ENCODE data around the gene CLN6. TPM values are rescaled to one million over a fixed set of nuclear protein-coding genes. Genes with fewer than 3 reads are reported as not detected.

The CLN6 gene
- total and polyA plus RNA-seq, 8 donors, result 6.4 to 151 (median 17.3) TPM

DNA sequence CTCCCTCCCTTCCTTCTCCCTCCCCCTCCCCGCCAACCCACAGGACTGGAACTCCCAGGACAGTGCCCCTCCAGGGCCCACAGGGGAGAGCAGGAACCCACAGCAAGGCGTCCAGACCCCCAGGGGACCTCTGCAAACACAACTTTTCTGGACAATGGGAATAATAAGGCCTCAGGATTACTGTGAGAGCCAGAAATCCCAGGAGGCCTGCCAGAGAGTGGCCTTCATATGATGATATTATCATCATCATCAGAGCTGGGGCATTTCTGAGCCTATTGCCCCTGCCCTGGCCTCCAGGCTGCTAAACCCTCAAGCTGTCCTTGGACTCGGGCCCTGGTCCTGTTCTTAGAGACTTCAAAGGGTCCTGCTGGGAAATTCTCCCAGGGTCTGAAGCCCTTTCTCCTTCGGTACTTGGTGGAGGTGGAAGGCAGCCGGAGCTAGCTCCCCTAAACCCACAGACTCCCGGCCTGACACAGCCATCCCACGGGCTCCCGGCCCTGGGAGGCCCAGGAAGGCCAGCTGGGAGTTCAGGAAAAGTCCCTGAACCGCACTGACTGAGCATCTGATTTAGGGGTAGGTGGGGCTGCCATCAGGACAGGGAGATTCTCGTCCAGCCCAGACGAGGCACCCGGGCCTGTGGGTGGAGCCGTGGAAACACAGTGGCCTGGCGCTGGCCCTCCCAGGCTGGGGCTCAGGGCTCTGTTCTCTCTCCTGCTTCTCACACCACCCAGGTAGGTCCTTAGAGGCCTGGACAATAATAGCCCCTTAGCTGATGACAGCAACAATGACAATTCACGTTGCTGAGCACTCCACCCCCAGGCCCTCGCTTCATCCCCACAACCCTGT, 29.3 kb downstream of the CLN6 start:
- H3K27ac ChIP-seq, result peak overlapping the region in 1 of 5 donors; percentile 25
- intact Hi-C loops (cut with DNase I; ENCODE audit: low total_unique reads), result no loop called here
- peaks cover 0 to 22% (median 4%) of the 10 kb centered on the region in 4 donors for H3K36me3 ChIP-seq
- peak in 1 of 2 donors; percentile 24 for DNase-seq
- no peak overlapping the region for H3K4me3 ChIP-seq
- H3K27me3 ChIP-seq, result no peaks in the 10 kb centered on the region
- WGBS, 5 donors, result 52 to 70% (median 61%) methylated on average over 10 to 16 of the region's 16 CpGs
- TF ChIP-seq EP300 (IDR thresholded peaks at IDR 0.05) (no peak), POLR2A (IDR thresholded peaks at IDR 0.05) (no peak), POLR2AphosphoS5 (IDR thresholded peaks at IDR 0.05) (no peak)
- TF ChIP-seq, protein P1, sequence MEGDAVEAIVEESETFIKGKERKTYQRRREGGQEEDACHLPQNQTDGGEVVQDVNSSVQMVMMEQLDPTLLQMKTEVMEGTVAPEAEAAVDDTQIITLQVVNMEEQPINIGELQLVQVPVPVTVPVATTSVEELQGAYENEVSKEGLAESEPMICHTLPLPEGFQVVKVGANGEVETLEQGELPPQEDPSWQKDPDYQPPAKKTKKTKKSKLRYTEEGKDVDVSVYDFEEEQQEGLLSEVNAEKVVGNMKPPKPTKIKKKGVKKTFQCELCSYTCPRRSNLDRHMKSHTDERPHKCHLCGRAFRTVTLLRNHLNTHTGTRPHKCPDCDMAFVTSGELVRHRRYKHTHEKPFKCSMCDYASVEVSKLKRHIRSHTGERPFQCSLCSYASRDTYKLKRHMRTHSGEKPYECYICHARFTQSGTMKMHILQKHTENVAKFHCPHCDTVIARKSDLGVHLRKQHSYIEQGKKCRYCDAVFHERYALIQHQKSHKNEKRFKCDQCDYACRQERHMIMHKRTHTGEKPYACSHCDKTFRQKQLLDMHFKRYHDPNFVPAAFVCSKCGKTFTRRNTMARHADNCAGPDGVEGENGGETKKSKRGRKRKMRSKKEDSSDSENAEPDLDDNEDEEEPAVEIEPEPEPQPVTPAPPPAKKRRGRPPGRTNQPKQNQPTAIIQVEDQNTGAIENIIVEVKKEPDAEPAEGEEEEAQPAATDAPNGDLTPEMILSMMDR (IDR thresholded peaks at IDR 0.05), result no peak
- H3K9me3 ChIP-seq, result no peaks in the 10 kb centered on the region
- peaks cover 20 to 46% (median 35%) of the 10 kb centered on the region in 4 donors for H3K4me1 ChIP-seq

GRCh38 chr15:68199340-68199739, 30.2 kb downstream of the CLN6 start:
- Histone ChIP-seq H3K9me3 (no peaks in the 10 kb centered on the region), H3K4me3 (no peak overlapping the region), H3K36me3 (peaks cover 0 to 23% (median 4%) of the 10 kb centered on the region in 4 donors), H3K27ac (no peak overlapping the region), H3K27me3 (no peaks in the 10 kb centered on the region), H3K4me1 (peaks cover 11 to 37% (median 26%) of the 10 kb centered on the region in 4 donors)
- 44 to 61% (median 49%) methylated on average over 11 of the region's 11 CpGs for WGBS, 5 donors
- DNase-seq, result no peak
- intact Hi-C loops (cut with DNase I; ENCODE audit: low total_unique reads), result no loop called here
- TF ChIP-seq EP300 (IDR thresholded peaks at IDR 0.05), result no peak
- TF ChIP-seq, protein P1 (IDR thresholded peaks at IDR 0.05), result no peak
- no peak for TF ChIP-seq POLR2AphosphoS5 (IDR thresholded peaks at IDR 0.05)
- TF ChIP-seq POLR2A (IDR thresholded peaks at IDR 0.05), result no peak

DNA sequence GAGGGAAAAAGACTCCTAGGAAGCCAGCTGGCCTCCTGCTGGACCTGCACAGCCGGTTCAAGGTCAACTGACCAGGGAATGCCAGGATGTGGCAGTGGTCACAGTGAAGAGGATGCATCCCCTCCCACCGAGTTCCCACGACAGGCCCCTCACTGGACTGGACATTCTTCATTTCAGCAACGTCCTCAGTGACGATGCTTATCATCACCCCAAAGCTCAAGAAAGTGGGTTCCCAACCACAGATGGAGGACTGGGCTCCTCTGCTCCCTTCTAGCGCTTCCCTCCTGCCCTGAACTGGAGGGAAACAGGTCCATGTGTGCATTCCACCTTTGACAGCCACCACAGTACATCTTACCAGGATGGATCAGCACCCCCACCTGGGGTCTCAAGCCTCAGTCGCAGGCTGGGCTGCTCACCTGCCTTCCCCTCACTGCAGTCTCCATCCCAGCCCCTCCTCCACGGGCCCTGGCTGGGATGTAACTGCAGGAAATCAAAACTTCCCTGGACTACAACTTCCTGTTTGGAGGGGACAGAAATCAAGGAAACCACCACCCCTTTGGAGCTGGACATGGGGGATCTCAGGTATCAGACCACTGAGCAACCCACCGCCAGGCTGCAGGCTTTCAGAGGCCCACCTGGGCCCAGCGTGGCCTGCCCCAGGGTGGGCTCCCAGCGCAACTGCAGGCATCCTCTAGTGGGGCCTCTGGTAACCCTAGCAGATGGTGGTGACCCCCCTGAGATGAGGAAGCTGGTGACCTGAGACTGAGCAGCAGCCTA, 31.7 kb downstream of the CLN6 start:
- Histone ChIP-seq H3K27me3 (no peaks in the 10 kb centered on the region), H3K4me1 (peaks cover 8 to 25% (median 20%) of the 10 kb centered on the region in 4 donors), H3K9me3 (no peaks in the 10 kb centered on the region), H3K27ac (no peak overlapping the region), H3K4me3 (no peak overlapping the region), H3K36me3 (peaks cover 12 to 38% (median 17%) of the 10 kb centered on the region in 4 donors)
- TF ChIP-seq, protein P1 (IDR thresholded peaks at IDR 0.05), result no peak
- TF ChIP-seq POLR2AphosphoS5 (IDR thresholded peaks at IDR 0.05), result no peak
- no peak for TF ChIP-seq EP300 (IDR thresholded peaks at IDR 0.05)
- no peak for TF ChIP-seq POLR2A (IDR thresholded peaks at IDR 0.05)
- WGBS, 5 donors, result 78 to 91% (median 87%) methylated on average over 11 of the region's 11 CpGs
- DNase-seq, result no peak
- intact Hi-C loops (cut with DNase I; ENCODE audit: low total_unique reads), result no loop called here

DNA sequence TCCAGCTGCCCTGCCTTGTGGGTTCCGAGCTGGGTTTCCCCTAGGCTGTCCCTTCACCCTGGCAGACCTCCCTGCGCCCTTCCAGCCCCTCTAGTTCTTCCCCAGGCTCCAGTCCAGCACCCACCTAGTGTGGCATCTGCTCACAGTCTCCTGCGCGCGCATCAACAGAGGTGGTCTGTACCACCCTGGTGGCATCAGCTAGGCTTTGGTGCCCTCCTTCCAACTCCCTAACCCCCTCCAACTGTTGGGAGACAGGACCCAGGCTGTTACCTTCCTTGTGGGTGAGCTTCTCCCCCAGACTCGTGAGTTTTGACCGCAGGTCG, 32.4 kb downstream of the CLN6 start:
- 91 to 96% (median 93%) methylated on average over 8 of the region's 8 CpGs for WGBS, 5 donors
- Histone ChIP-seq H3K9me3 (no peaks in the 10 kb centered on the region), H3K4me3 (no peak overlapping the region), H3K4me1 (peaks cover 8 to 32% (median 19%) of the 10 kb centered on the region in 4 donors), H3K27ac (no peak overlapping the region), H3K36me3 (peaks cover 19 to 45% (median 24%) of the 10 kb centered on the region in 4 donors), H3K27me3 (no peaks in the 10 kb centered on the region)
- TF ChIP-seq POLR2AphosphoS5 (IDR thresholded peaks at IDR 0.05) (no peak), POLR2A (IDR thresholded peaks at IDR 0.05) (no peak), EP300 (IDR thresholded peaks at IDR 0.05) (no peak)
- TF ChIP-seq, protein P1 (IDR thresholded peaks at IDR 0.05), result no peak
- DNase-seq, result no peak
- intact Hi-C loops (cut with DNase I; ENCODE audit: low total_unique reads), result no loop called here

All from stomach (tissue), 9 donors.